HL-60/S4 (cell line): ENCODE data around the gene STOML1.

Experiments
- in situ Hi-C: fragments of 300-500 bp; cut with MboI; formaldehyde crosslinking; loops from 2 replicates; pipeline ENCODE4 v1.14.3; 2022; ENCODE audit warnings: low sequenced_read_pairs

STOML1 gene

DNA sequence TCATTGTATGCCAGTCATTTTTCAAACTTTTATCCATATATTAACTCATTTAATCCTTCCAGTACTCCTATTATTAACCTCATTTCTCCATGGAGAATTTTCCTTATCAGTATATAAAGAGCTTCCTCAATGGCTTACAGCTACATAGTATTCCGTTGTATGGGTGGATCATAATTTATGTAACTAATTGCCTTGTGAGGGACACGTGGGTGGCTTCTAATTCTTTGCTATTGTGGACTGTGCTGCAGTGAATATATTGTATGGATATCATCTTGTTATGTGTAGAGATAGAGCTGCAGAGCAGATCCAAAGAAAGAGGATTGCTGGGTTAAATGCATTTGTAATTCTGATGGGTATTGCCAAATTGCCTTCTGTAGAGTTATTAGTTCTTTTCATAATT, 27.6 kb upstream of the STOML1 start:
- in situ Hi-C loops: no loop called here

DNA sequence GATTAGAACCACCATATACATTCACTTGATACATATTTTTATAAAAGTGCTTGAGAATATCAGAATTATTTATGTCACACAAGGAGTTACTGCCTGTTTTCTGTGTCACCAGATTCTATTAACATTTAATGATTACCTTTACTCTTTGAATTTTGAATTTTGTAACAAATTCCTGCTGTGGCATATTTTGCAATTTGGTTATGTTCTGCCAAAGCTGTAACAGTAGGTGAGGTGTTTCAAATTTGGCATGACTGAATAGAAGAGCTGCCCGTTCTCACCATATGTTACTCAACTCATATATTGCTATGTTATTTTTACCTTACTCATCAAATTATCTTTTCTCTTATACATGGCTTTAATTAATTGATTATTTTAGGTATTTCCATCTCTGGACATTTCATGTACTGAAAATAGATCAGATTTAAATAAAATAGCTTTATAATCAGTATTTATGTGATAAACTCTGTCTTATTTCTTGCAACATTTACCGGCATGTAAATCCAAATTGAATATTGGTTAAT, 21.3 kb upstream of the STOML1 start:
- in situ Hi-C loops: no loop called here

DNA sequence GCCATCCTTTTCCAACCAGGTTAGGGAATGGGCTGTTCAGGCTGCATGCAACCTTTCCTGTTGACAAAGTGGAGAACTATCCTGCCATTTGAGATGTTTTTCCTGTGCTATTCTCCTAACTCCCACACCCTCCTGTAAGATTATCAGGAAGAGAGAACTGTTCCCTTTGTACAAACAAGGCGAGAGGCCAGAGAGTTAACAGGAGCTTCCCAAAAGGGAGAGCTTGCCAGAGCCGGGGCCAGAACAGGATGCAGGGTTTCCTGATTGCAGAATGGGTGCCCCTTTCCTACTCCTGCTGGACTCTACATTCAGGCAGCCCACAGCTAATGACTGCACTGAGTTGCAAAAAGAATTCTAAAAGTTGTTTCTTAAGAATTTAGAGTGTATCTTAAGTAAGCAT, 19.5 kb upstream of the STOML1 start:
- in situ Hi-C loops: no loop called here

DNA sequence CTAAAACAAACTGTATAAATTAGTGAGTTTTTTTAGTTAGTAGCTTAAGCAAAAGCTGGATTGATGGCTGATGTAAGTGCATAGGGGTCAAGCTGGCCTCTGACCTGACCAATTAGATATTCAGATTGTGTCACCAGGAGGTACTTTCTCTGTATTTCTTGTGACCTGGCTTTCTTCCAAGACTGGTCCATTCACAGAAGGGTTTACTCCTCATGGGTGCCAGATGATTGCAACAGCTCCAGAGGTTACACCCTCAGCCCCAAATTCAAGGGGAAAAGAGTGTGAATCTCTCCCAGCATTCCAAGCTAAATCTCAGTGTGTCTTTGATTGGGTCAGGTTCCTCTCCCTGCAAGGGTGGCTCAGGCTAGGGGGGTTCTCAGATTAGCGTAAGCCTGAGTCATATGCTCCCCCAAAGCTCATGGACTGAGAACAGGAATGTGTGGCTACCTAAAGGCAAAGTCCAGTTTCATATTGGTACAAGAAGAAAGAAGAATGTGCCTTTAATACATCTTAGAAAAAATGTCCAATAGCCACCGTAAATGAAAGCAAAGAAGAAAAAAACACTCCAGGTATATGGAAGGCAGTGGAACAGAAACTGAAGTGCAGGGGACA, 18.9 kb upstream of the STOML1 start:
- in situ Hi-C loops: no loop called here

DNA sequence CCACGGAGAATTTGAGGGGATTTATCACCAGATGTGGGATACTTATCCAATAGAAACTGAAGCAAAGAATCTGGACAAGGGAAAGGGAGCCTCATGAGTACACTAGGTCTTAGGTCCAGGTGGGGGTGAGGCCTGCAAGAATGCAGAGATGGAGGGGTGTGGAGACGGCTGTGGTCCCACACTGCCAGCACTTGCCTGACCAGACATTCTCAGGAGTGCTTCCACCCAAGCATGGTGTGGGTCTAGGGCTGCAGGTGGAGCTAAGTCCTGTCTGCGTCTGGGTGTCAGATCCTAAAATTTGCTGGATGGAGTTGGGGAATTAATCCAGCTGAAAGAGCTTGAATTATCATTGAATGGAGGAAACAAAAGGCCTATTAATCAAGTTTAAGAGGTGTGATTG, 16.8 kb upstream of the STOML1 start:
- in situ Hi-C loops: no loop called here

DNA sequence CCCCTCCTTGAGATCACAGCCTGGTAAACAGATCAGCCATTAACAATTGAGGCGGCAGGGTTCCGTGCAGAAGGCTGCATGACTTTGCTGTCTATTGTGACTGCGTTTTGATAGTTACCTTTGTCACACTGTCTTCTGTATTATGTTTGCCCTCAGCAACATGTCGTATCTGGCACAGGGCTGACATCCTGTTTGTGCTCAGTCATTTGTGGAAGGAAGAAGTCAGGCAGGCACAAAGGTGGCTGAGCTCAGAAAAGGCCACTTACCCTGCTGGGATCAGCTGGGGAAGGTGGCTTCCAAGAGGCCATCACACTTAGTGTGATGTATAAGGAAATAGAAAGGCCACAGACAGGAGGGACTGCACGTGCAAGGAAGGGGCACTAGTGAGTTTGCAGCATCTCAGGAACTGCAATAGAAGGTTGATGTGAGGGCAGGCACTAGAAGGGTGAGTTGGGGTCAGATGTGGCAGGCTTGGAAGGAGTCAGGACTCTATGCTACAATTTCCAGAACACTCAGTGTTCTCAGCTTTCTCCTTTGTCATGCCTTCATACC, 15.8 kb upstream of the STOML1 start:
- in situ Hi-C loops: no loop called here

DNA sequence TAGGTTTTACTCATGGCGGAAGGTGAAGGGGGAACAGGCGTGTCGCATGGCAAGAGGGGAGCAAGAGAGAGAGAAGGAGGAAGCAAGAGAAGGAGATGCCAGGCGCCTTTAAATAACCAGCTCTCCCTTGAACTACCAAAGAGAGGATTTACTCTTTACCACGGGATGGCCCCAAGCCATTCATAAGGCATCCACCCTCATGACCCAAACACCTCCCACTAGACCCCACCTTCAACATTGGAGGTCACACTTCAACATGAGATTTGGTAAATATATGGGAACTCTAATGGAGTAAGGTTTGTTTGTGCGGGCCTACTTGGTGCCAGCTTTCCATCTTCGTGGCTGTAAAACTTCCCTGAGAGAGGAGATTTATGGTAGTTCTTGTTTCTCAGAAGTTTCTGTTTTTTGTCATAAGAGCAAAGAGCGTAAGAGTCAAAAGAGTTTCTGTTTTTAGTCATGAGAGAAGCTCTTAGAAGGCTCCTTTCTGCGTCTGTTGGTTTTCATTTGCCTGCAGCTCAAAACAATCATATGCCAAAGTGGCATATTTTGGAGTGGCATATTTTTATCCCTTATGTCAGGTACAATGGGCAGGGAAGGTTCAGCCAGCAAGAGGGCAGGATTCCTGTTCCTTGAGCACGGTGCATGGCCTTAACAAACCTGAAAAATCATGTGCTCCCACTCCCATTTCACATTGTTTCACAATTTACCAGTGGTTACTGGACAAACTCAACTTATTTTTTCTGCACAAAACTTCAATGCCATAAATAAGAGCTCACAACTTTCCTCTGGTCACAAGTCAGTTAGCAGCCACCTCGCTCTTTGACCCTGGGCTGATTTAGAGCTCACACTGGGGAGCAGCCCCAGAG, 14.9 kb upstream of the STOML1 start:
- in situ Hi-C loops: no loop called here

DNA sequence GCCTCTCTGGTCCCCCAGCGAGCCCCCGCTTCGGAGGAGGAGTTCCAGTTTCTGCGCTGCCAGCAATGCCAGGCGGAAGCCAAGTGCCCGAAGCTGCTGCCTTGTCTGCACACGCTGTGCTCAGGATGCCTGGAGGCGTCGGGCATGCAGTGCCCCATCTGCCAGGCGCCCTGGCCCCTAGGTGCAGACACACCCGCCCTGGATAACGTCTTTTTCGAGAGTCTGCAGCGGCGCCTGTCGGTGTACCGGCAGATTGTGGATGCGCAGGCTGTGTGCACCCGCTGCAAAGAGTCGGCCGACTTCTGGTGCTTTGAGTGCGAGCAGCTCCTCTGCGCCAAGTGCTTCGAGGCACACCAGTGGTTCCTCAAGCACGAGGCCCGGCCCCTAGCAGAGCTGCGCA, 5.9 kb upstream of the STOML1 start:
- in situ Hi-C loops: no loop called here

DNA sequence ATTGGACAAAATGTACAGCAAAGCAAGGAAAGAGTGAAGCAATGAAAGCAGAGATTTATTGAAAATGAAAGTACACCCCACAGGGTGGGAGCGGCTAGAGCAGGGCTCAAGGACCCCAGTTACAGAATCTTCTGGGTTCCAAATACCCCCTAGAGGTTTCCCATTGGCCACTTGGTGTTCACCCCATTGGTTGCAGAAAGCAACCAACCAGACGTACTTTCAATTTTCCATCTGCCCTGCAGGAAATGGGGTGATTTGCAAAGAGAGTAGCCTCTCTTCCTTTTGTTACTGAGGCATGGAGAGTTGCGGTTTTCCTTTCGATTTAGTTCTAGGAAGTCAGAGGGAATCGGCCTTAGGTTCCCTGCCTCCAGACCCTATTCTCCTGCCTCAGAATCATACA, 4.8 kb upstream of the STOML1 start:
- in situ Hi-C loops: no loop called here

DNA sequence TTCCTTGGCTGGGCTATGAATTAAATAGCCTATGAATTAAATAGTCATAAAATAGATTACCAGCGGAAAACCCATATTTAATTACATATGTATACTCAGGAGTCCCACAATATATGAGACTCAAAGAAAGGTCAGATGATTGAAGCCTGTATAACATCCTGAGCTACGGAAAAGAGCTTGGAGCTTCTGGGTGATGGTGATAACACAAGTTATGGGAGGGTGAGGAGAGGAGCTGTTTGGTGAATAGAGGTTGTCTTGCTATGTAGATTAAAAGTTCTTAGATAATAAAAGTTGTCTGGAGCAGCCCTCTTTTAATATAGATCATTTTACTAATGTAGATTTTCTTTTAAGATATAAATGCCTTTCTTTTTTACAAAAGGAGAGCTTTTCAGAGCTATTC, 4.2 kb upstream of the STOML1 start:
- in situ Hi-C loops: no loop called here

DNA sequence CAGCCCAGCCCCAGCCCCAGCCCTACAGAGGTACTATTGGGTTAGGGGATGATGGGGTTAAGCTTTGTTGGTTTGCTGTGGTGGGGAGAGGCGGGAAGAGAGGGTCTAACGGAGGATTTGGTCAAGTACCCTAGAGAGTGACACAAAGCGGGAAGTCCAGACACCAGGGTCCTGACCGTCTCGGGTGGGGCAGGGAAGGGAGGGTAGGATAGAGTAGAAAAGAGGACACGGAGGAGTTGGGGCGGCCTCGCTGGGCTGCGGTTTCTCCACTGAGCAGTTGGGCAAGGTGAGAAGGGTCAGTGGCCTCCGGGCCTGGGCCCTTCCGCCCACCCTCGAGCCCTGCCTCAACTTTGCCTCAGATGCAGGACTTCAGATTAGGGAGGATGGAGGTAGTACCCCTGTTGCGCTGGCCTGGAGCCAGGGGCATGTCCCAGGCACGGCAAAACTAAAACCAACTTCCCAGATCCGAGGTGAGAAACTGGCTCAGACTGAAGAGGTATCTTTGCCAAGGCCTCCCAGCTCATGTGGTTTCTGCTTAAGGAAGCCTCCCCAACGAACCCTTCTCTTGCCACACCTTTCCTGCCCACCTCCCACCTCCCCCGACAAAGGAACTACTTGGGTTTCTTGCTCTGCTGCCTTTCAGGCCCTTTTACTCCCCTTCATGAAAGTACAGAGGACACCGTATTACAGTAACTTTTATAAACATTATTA, 3.0 kb upstream of the STOML1 start:
- in situ Hi-C loops: no loop called here

DNA sequence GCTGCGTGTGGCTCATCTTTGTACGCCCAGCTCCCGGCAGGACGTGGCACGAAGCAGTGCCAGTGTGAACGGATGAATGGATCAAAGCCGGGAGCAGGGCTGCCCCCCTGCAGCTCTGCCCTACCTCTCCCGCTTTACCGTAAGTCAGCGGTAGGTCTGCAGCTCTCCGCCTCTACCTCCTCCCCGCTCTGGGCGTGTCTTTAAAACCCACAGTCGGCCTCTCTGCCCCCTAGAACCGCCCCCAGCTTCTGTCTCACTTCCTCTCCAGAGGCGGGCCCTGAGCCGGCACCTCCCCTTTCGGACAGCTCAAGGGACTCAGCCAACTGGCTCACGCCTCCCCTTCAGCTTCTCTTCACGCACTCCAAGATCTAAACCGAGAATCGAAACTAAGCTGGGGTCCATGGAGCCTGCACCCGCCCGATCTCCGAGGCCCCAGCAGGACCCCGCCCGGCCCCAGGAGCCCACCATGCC, 2.4 kb upstream of the STOML1 start, which contains the start of gene PML:
TSS of gene PML (plus strand) at position 304 of the 471 bp plus-strand sequence. CDS start at position 401, 97 bp downstream.
- in situ Hi-C loops: no loop called here

DNA sequence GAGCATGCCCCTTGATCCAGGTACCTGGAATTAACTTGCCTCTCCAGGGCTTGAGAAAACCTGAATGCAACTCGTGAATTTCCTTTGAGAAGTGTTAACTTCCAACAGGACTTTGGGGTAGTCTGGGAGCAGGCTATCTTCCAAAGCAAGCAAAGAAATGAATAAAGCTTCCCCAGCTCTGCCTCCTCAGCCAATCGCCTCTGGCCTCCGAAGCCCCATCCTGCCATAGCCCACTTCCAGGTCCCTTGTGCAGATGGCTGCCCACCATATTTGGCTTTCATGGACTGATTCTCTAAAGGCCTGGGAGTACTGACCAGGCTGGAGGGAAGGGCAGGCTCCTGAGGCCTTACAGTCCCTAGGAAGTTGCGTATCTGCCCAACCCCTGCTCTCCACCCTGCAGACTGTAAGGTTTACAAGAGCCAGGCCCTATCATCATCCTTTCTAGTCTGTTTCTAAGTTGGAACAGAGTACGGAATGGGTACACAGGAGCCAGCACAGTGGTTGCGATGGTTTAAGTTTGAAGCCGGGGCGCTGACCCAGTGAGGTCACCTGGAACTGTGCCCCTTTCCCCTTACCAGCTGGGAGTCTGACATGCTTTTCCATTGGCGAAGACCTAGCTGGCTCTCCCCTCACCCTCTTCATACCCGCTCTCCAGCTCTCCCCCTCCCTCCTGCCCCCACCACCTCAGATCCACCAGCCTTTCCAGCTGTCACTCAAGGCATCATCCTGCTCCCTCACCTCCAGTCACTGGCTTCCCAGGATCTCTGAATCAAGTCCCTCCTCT, 1.3 kb upstream of the STOML1 start:
- in situ Hi-C loops: no loop called here

DNA sequence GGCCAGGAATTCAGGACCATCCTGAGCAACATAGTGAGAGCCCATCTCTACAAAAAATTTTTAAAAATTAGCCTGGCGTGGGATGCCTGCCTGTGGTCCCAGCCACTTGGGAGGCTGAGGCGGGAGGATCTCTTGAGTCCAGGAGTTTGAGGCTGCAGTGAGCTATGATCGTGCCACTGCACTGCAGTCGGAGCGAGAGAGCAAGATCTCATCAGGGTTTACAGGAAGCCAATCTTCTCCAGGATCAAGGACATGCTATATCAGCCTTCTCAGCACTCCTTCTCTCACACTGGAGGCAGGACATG, 451 bp upstream of the STOML1 start:
- in situ Hi-C loops: no loop called here

DNA sequence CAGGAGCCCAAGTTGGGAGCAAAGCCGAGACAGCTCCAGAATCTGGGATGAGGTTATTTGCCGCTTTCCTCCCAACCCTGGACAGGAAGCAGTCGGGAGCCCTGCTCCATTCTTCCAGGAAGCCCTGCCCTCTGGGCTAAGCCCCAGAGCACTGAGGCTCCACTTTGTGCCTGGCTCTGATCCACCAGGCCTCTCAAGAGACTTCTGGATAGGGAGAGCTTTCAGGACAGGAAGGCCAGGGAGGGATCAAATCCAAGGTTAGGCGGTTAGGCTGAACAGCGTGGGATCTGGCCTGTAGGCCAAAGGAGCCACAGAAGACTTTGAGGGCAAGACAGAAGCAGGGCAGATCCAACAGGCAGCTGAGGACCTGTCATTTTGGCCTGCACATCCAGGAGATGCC, 835 bp downstream of the STOML1 start:
- in situ Hi-C loops: no loop called here

DNA sequence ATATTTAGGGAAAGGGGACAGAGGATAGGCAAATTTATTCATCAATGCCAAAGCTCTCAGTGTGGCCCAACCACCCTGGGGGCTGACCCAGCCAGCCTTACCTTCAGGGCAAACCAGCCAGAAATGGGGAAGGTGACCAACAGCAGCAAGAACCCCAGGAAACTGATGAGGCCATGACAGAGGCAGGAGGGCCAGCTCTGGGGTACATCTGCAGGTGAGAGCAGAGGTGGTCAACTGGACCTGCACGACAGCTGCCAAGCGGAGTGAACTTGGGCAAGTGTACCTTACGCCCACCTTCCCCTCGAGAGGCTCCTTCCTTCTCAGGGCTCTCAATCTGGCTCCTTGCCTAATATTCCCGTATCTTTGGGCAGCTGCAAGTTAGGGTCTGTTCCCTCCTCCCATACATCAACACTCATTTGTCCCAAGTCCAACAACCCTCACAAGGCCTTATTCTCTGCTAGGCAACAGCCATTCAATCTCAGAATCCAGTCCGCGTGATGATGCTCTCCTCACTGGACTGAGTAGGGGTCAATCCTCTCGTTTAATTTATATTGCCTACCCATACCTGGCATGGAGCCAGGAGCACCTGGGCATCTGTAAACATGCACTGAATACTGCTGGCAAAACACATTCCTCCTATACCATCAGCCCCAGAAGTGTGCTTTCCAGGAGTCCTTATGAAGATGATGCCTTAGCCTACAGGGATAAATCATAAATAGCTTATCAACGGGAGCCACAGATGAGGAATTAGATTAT, 1.7 kb downstream of the STOML1 start:
- in situ Hi-C loops: no loop called here

DNA sequence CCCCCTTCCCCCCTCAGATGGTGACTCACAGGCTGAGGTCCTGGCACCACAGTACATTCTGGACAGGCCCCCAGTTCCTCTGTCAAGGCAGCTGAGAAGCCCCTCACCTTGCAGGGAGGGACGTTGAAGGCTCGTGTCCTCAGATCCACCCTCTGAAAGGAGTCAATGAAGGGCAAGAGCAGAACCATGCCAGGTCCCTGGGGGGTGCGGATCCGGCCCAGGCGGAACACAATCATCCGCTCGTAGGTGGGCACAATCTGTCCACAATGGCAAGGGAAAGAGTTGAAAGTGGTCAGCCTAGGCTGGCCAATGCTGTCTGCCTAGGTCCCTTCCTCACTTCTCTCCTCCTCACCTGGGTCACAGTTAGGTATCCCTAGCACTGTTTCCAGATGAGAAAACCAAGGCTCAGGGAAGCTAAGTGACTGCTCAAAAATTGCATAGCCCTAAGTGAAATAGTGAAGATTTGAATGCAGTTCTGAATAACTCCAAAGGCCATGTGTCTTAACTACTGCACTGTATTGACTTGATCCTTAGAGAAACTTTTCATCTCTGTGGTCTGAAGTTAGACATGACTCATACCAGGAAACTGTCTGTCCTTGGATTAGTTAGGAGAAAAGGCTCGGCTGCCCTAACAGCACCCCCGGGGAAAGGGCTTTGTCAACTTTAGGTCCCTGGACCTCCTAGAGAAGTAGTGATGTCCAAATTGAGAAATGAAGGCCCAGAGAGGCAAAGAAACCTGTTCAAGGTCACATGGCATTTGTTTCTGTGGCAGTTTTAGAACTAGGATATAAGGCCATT, 2.9 kb downstream of the STOML1 start:
- in situ Hi-C loops: no loop called here

DNA sequence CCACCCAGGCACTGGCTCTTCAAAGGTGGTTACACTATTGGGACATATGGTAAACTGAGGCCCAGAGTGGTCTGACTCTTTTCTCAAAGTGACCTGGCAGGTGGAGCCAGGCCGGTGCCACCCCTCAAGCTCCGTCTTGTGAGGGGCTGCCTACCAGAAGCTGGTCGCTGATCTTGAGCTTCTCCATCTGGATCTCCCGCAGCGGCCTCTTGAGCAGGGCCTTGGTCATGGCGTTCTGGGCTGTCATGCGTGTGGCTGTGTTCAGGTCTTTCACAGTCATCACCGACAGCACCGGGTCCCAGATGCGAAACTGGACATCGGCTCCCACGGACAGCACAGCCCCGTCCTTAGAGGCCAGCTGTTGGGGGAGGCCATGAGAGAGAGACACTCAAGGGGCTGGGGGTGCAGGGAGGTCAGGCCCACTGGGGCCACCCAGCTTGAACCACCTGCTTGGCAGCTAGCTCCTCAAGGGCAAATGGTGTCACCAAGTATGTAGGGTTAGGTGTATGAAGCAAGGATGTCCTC, 3.6 kb downstream of the STOML1 start:
- in situ Hi-C loops: no loop called here
